GM12875 (cell line): ENCODE results near the gene KLF17.
"Not testable (repeated sequence)": the region's sequence is repeated elsewhere in the genome, so short reads cannot be mapped to it uniquely, and the experiment has no call there.

Experiments used
- H3K4me3 ChIP-seq: one replicate; pipeline ENCODE4 v1.5.1; 2011; ENCODE audit warnings: low read depth, low read length, control low read depth
- CTCF ChIP-seq: IDR thresholded peaks from 2 replicates; pipeline ENCODE4 v1.5.1; 2011; ENCODE audit warnings: low read depth, mild to moderate bottlenecking, control low read depth, inconsistent platforms, low read length, moderate library complexity, borderline replicate concordance; ENCODE audit not compliant: insufficient read depth

Gene KLF17

GRCh38 chr1:44108241-44108640, 10.4 kb upstream of the KLF17 start:
- TF ChIP-seq CTCF, result no peak
- no peak overlapping the region for H3K4me3 ChIP-seq

GRCh38 chr1:44108971-44109370, 9.7 kb upstream of the KLF17 start:
- TF ChIP-seq CTCF, result no peak
- no peak overlapping the region for H3K4me3 ChIP-seq

- H3K4me3 ChIP-seq, result no peak overlapping the region
- TF ChIP-seq CTCF, result no peak
Observed at GRCh38 chr1:44110916-44111315, 7.7 kb upstream of the KLF17 start.

GRCh38 chr1:44111861-44112260, 6.8 kb upstream of the KLF17 start:
- no peak overlapping the region for H3K4me3 ChIP-seq
- TF ChIP-seq CTCF, result no peak

GRCh38 chr1:44112486-44112885, 6.1 kb upstream of the KLF17 start:
- TF ChIP-seq CTCF, result no peak
- H3K4me3 ChIP-seq, result no peak overlapping the region

GRCh38 chr1:44113095-44113609, 5.5 kb upstream of the KLF17 start:
- no peak overlapping the region for H3K4me3 ChIP-seq
- TF ChIP-seq CTCF, result no peak

GRCh38 chr1:44114098-44114497, 4.5 kb upstream of the KLF17 start:
- no peak for TF ChIP-seq CTCF
- H3K4me3 ChIP-seq, result no peak overlapping the region

- H3K4me3 ChIP-seq, result not testable (repeated sequence)
Observed at GRCh38 chr1:44117272-44117671, 1.3 kb upstream of the KLF17 start.
